Prostate gland (tissue), 2 donors: ENCODE results near the gene DDX17.

ENCODE experiments used
- POLR2A ChIP-seq: fragments of 450-650 bp; IDR thresholded peaks from one replicate; pipeline ENCODE4 v1.6.1; 2016; ENCODE audit warnings: antibody characterized with exemption, mild to moderate bottlenecking
- POLR2AphosphoS5 ChIP-seq: sonication (generic); formaldehyde crosslinking; IDR thresholded peaks from one replicate; pipeline ENCODE4 v1.6.1; 2017; ENCODE audit warnings: antibody characterized with exemption
- TF ChIP-seq, protein P1 (sequence below), 4 experiments: fragments of 200-600 bp in 2 of 4; fragments of 450-650 bp in 2 of 4; sonication (generic) in 2 of 4; IDR thresholded peaks; 1 replicate in 3 of 4; 2 replicates in 1 of 4; pipeline ENCODE4 v1.5.1; 2016 to 2019; ENCODE audit warnings: antibody characterized with exemption in 4 of 4, mild to moderate bottlenecking in 2 of 4, moderate library complexity in 2 of 4

DNA sequence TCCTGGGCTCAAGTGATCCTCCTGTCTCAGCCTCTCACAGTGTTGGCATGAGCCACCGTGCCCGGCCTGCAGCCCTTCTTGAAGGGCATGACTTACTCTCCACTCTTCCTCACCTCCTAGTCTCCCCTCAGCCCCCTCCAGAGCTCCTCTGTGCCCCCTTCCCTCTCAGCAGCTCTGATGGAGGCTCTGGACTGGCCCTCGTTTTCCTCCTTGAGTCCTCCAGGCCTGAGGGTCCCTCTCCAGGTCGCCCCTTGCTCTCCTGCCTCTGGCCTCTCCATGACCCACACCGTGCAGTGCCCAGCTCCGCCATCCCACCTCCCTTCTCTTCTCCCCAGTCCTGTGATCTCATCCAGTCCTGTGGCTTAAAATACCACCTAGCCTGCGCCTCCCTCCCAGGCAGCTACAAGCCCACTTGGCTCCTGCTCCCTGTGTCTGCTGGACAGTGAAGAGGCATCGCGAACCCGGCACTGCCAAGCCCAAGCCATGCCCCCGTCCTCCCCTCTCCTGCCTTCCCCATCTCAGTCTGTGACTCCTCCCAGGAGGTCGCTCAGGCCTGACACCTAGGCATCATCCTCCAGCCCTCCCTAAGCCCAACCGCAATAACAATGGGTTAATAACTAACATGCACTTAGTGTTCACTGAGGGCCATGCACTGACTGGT is 63.0 kb downstream of the DDX17 start:
- TF ChIP-seq, protein P1, sequence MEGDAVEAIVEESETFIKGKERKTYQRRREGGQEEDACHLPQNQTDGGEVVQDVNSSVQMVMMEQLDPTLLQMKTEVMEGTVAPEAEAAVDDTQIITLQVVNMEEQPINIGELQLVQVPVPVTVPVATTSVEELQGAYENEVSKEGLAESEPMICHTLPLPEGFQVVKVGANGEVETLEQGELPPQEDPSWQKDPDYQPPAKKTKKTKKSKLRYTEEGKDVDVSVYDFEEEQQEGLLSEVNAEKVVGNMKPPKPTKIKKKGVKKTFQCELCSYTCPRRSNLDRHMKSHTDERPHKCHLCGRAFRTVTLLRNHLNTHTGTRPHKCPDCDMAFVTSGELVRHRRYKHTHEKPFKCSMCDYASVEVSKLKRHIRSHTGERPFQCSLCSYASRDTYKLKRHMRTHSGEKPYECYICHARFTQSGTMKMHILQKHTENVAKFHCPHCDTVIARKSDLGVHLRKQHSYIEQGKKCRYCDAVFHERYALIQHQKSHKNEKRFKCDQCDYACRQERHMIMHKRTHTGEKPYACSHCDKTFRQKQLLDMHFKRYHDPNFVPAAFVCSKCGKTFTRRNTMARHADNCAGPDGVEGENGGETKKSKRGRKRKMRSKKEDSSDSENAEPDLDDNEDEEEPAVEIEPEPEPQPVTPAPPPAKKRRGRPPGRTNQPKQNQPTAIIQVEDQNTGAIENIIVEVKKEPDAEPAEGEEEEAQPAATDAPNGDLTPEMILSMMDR (IDR thresholded peaks at IDR 0.05): no peak
- TF ChIP-seq POLR2A (no peak), POLR2AphosphoS5 (no peak)
